HepG2 (cell line): Measurements from ENCODE around the gene FAM120B. TPM values are rescaled to one million over a fixed set of nuclear protein-coding genes. Genes with fewer than 3 reads are reported as not detected.

Experiments used
- BCL3 ChIP-seq: sonication (generic); formaldehyde crosslinking; IDR thresholded peaks from 2 replicates; pipeline ENCODE4 v1.5.1; 2020; ENCODE audit warnings: mild to moderate bottlenecking, missing genetic modification reagents, moderate library complexity
- BRCA1 ChIP-seq: sonication (generic); formaldehyde crosslinking; IDR thresholded peaks from 2 replicates; pipeline ENCODE4 v1.4.0; 2020; ENCODE audit warnings: missing genetic modification reagents
- ETV5 ChIP-seq: IDR thresholded peaks from 2 replicates; pipeline ENCODE4 v1.6.1; 2018; ENCODE audit warnings: missing biosample characterization, missing genetic modification reagents, inconsistent platforms, borderline replicate concordance
- FOXJ3 ChIP-seq: sonication (generic); formaldehyde crosslinking; IDR thresholded peaks from 2 replicates; pipeline ENCODE4 v1.4.0; 2020; ENCODE audit warnings: missing genetic modification reagents, mild to moderate bottlenecking, borderline replicate concordance
- HDAC2 ChIP-seq: sonication (generic); formaldehyde crosslinking; IDR thresholded peaks from 2 replicates; pipeline ENCODE4 v1.4.0; 2020; ENCODE audit warnings: missing genetic modification reagents
- HMGXB3 ChIP-seq: sonication (generic); formaldehyde crosslinking; IDR thresholded peaks from 2 replicates; pipeline ENCODE4 v1.4.0; 2020; ENCODE audit warnings: missing genetic modification reagents, borderline replicate concordance
- HNRNPUL1 ChIP-seq: fragments of 200-400 bp; formaldehyde crosslinking; IDR thresholded peaks from 2 replicates; pipeline ENCODE4 v1.6.1; 2017; ENCODE audit warnings: low read depth, mild to moderate bottlenecking, low read length, moderate library complexity
- JDP2 ChIP-seq: sonication (generic); formaldehyde crosslinking; IDR thresholded peaks from 2 replicates; pipeline ENCODE4 v1.8.1; 2022; ENCODE audit warnings: missing genetic modification reagents, borderline replicate concordance
- LRRFIP1 ChIP-seq: sonication (generic); formaldehyde crosslinking; conservative IDR thresholded peaks from 2 replicates; pipeline ENCODE4 v1.4.0; 2020; ENCODE audit warnings: missing genetic modification reagents
- MED1 ChIP-seq: sonication (generic); formaldehyde crosslinking; IDR thresholded peaks from 2 replicates; pipeline ENCODE4 v1.4.0; 2020; ENCODE audit warnings: missing genetic modification reagents
- MLLT10 ChIP-seq: sonication (generic); formaldehyde crosslinking; IDR thresholded peaks from 2 replicates; pipeline ENCODE4 v1.4.0; 2020; ENCODE audit warnings: missing genetic modification reagents
- PITX1 ChIP-seq: sonication (generic); formaldehyde crosslinking; IDR thresholded peaks from 2 replicates; pipeline ENCODE4 v1.5.1; 2020; ENCODE audit warnings: mild to moderate bottlenecking, missing genetic modification reagents
- ZNF317 ChIP-seq: sonication (generic); formaldehyde crosslinking; IDR thresholded peaks from 2 replicates; pipeline ENCODE4 v1.5.0; 2020; ENCODE audit warnings: mild to moderate bottlenecking, missing genetic modification reagents
- ZNF512 ChIP-seq: sonication (generic); formaldehyde crosslinking; IDR thresholded peaks from 2 replicates; pipeline ENCODE4 v1.4.0; 2020; ENCODE audit warnings: mild to moderate bottlenecking, missing genetic modification reagents
- ZNF619 ChIP-seq: sonication (generic); formaldehyde crosslinking; IDR thresholded peaks from 2 replicates; pipeline ENCODE4 v1.4.0; 2020; ENCODE audit warnings: mild to moderate bottlenecking, missing genetic modification reagents
- ZNF704 ChIP-seq: sonication (generic); formaldehyde crosslinking; IDR thresholded peaks from 2 replicates; pipeline ENCODE4 v1.8.1; 2023; ENCODE audit warnings: mild to moderate bottlenecking, inconsistent platforms, moderate library complexity, missing genetic modification reagents, borderline replicate concordance
- ZNF740 ChIP-seq: sonication (generic); formaldehyde crosslinking; IDR thresholded peaks from 2 replicates; pipeline ENCODE4 v1.4.0; 2020; ENCODE audit warnings: missing genetic modification reagents
- polyA plus RNA-seq, 8 experiments: library from polyadenylated mRNA; depleted of rRNA in 3 of 8; stranded (reverse) in 7 of 8; unstranded in 1 of 8; fragments of >200 nt; fragmentation: Illumina TruSeq in 4 of 8; extraction: Trizol in 4 of 8; gene quantifications; 2 replicates each; pipeline versions ENCODE4 v1.2.1 to v1.2.3, GENCODE V29; 2011 to 2016; ENCODE audit warnings: low read depth in 4 of 8, missing spikeins in 1 of 8, mixed read lengths in 1 of 8; ENCODE audit not compliant: insufficient read depth in 1 of 8
- total RNA-seq, 5 experiments: library from RNA; depleted of rRNA; stranded (reverse); fragments of >200 nt; fragmentation: Illumina TruSeq; extraction: Trizol; gene quantifications; 2 replicates each; pipeline ENCODE4 v1.2.3, GENCODE V29; 2016; ENCODE audit warnings: low read depth in 1 of 5

Gene FAM120B
- total and polyA plus RNA-seq, 2 of the 13 experiments (the other 11 are each of a cell fraction or from before 2014, with no cell fraction given): 9.2 to 10.7 TPM

- no peak for TF ChIP-seq HMGXB3 (CRISPR knock-in tag)
- TF ChIP-seq MED1 (CRISPR knock-in tag): peak; percentile 66
- no peak for TF ChIP-seq JDP2 (CRISPR knock-in tag)
- TF ChIP-seq BRCA1 (CRISPR knock-in tag): 0 out of 2 replicates have a peak, but pooled peaks have one; percentile 35
- TF ChIP-seq LRRFIP1 (CRISPR knock-in tag): no peak
- TF ChIP-seq ETV5 (CRISPR knock-in tag): no peak; the same call in 1 of the 2 replicates
- no peak for TF ChIP-seq MLLT10 (CRISPR knock-in tag)
- no peak for TF ChIP-seq HNRNPUL1
- TF ChIP-seq ZNF619 (CRISPR knock-in tag): no peak
- peak; percentile 71 for TF ChIP-seq HDAC2
- no peak for TF ChIP-seq ZNF512 (CRISPR knock-in tag)
- peak; percentile 76 for TF ChIP-seq PITX1 (CRISPR knock-in tag)
- no peak for TF ChIP-seq ZNF704 (CRISPR knock-in tag)
- TF ChIP-seq FOXJ3 (CRISPR knock-in tag): peak; percentile 74; the same call in 1 of the 2 replicates
- no peak for TF ChIP-seq ZNF317
- TF ChIP-seq BCL3: 0 out of 2 replicates have a peak, but pooled peaks have one; percentile 36
- TF ChIP-seq ZNF740 (CRISPR knock-in tag): peak; percentile 43; the same call in 1 of the 2 replicates
Observed at GRCh38 chr6:170366248-170366960, 59.8 kb downstream of the FAM120B start (continued).
